DND-41 (cell line): ENCODE results near the gene CLCF1.

Source experiments
- CTCF ChIP-seq: IDR thresholded peaks from 2 replicates; pipeline ENCODE4 v1.5.1; 2012; ENCODE audit warnings: borderline replicate concordance, low read length, moderate library complexity, mild to moderate bottlenecking; ENCODE audit not compliant: poor library complexity, severe bottlenecking; ENCODE audit errors: extremely low read depth
- EZH2 ChIP-seq: IDR thresholded peaks from 3 replicates; pipeline ENCODE4 v1.6.1; 2012; ENCODE audit warnings: borderline replicate concordance, low read depth, mild to moderate bottlenecking, moderate library complexity, low read length, inconsistent platforms; ENCODE audit not compliant: severe bottlenecking

GRCh38 chr11:67387518-67387917 is 14.1 kb upstream of the CLCF1 start:
- TF ChIP-seq CTCF (no peak), EZH2 (no peak)
